K562 (cell line): ENCODE results near the gene PSMD1. TPM values are rescaled to one million over a fixed set of nuclear protein-coding genes. Genes with fewer than 3 reads are reported as not detected.

ENCODE experiments used
- ATAC-seq: fragments of 200-7000 bp; cut with Tn5 transposase; 3 replicates; pipeline ENCODE4 v1.9.1; 2020; ENCODE audit warnings: moderate library complexity
- BruUV-seq: library from RNA; stranded (reverse); fragments of 400-500 nt; replicated peaks from 2 replicates; lab custom pipeline; 2021; lab: Mats Ljungman, UMichigan
- CTCF ChIA-PET: fragments of 300-600 bp; formaldehyde crosslinking; extraction: SDS; loops from one replicate; lab custom pipeline; 2021; ENCODE audit warnings: low intra/inter-chr PET ratio; lab: Yijun Ruan, JAX
- POLR2A ChIA-PET: fragments of 300-600, 350-650 bp; sonication (Branson Sonifier 250); formaldehyde crosslinking; extraction: SDS; loops from one replicate; lab custom pipeline; 2021; ENCODE audit warnings: antibody characterized with exemption, inconsistent platforms; lab: Yijun Ruan, JAX
- DNase-seq, 4 experiments: peaks; one replicate each; pipeline versions ENCODE4 v3.0.0 to v3.0.0-alpha.2; 2011 to 2018; ENCODE audit warnings: low spot score in 3 of 4, mixed read lengths in 3 of 4; ENCODE audit errors: extremely low read depth in 1 of 4
- FAIRE-seq: peaks from 2 replicates; lab custom pipeline; 2011; peaks lifted over from hg19 to GRCh38; lab: Jason Lieb, UNC
- H2AFZ ChIP-seq: 2 replicates; pipeline ENCODE4 v1.6.0; 2011; ENCODE audit warnings: low read depth, low read length, control low read depth, inconsistent platforms
- H3K27ac ChIP-seq: fragments of 200-600 bp; 3 replicates; pipeline ENCODE4 v1.8.0; 2011; ENCODE audit warnings: low read depth, mild to moderate bottlenecking, control low read depth, inconsistent platforms, low read length, moderate library complexity, mixed read lengths; ENCODE audit errors: extremely low read depth
- H3K27me3 ChIP-seq, 2 experiments: fragments of 300-600 bp in 1 of 2; 2 replicates in 1 of 2; 3 replicates in 1 of 2; pipeline versions ENCODE4 v1.6.0 to v1.8.0; 2011; ENCODE audit warnings: inconsistent platforms in 2 of 2, low read length in 2 of 2, mild to moderate bottlenecking in 1 of 2, mixed read lengths in 1 of 2, moderate library complexity in 1 of 2; ENCODE audit not compliant: control insufficient read depth in 2 of 2, insufficient read depth in 2 of 2
- H3K36me3 ChIP-seq: fragments of 300-600 bp; 3 replicates; pipeline ENCODE4 v1.8.0; 2011; ENCODE audit warnings: mild to moderate bottlenecking, low read length, inconsistent platforms; ENCODE audit not compliant: control insufficient read depth, insufficient read depth
- H3K4me1 ChIP-seq, 2 experiments: fragments of 200-600 bp in 1 of 2; replicated peaks in 1 of 2; 2 replicates in 1 of 2; 3 replicates in 1 of 2; pipeline versions ENCODE4 v1.5.1 to v1.8.0; 2011; ENCODE audit warnings: inconsistent platforms in 2 of 2, low read length in 2 of 2, mild to moderate bottlenecking in 1 of 2, mixed read lengths in 1 of 2, moderate library complexity in 1 of 2; ENCODE audit not compliant: control insufficient read depth in 2 of 2, insufficient read depth in 2 of 2
- H3K4me2 ChIP-seq: 2 replicates; pipeline ENCODE4 v1.6.1; 2011; ENCODE audit warnings: low read length, control low read depth, inconsistent platforms, mixed read lengths; ENCODE audit not compliant: insufficient read depth
- H3K4me3 ChIP-seq: fragments of 200-600 bp; sonication (generic), shearing (Covaris generic); 2 replicates; pipeline ENCODE4 v1.5.1; 2016; ENCODE audit warnings: control low read depth, inconsistent platforms
- H3K79me2 ChIP-seq: fragments of 200-600 bp; 3 replicates; pipeline ENCODE4 v1.8.0; 2011; ENCODE audit warnings: low read length, inconsistent platforms; ENCODE audit not compliant: control insufficient read depth, insufficient read depth
- H3K9ac ChIP-seq, 2 experiments: 2 replicates each; pipeline versions ENCODE4 v1.6.0 to v1.6.1; 2011; ENCODE audit warnings: low read depth in 2 of 2, low read length in 2 of 2, control low read depth in 1 of 2, inconsistent platforms in 1 of 2, mild to moderate bottlenecking in 1 of 2, mixed read lengths in 1 of 2; ENCODE audit not compliant: insufficient read depth in 1 of 2
- H3K9me1 ChIP-seq: one replicate; pipeline ENCODE4 v1.6.0; 2011; ENCODE audit warnings: inconsistent platforms, mild to moderate bottlenecking, low read length, moderate library complexity; ENCODE audit not compliant: control insufficient read depth, insufficient read depth
- H3K9me3 ChIP-seq: replicated peaks from 2 replicates; pipeline ENCODE4 v1.5.1; 2011; ENCODE audit warnings: low read depth, low read length, inconsistent platforms; ENCODE audit not compliant: control insufficient read depth, insufficient read depth
- H4K20me1 ChIP-seq: replicated peaks from 2 replicates; pipeline ENCODE4 v1.6.1; 2011; ENCODE audit warnings: low read length, inconsistent platforms, mixed read lengths; ENCODE audit not compliant: control insufficient read depth, insufficient read depth
- CHD1 ChIP-seq: fragments of 200-600 bp; sonication (generic); IDR thresholded peaks from one replicate; pipeline ENCODE4 v1.6.1; 2012; ENCODE audit warnings: mild to moderate bottlenecking, moderate library complexity, low read length, inconsistent platforms
- FOXA3 ChIP-seq, 2 experiments: fragments of 450-650 bp in 1 of 2; sonication (generic) in 1 of 2; formaldehyde crosslinking; IDR thresholded peaks in 1 of 2; conservative IDR thresholded peaks in 1 of 2; 2 replicates each; pipeline versions ENCODE4 v1.4.0 to v1.8.0; 2020 to 2022; ENCODE audit warnings: mild to moderate bottlenecking in 2 of 2, missing genetic modification reagents in 1 of 2
- KDM5B ChIP-seq: fragments of 200-600 bp; sonication (generic); IDR thresholded peaks from 2 replicates; pipeline ENCODE4 v1.6.1; 2012; ENCODE audit warnings: low read depth, mild to moderate bottlenecking, moderate library complexity, low read length, control low read depth, inconsistent platforms; ENCODE audit not compliant: insufficient replicate concordance
- KLF10 ChIP-seq: fragments of 250-450 bp; sonication (Bioruptor Pico); IDR thresholded peaks from 2 replicates; pipeline ENCODE4 v1.6.1; 2021; ENCODE audit warnings: matching md5 sums
- SMAD4 ChIP-seq: fragments of 250-450 bp; sonication (Bioruptor Pico); conservative IDR thresholded peaks from 2 replicates; pipeline ENCODE4 v1.8.0; 2021; ENCODE audit warnings: inconsistent platforms, mild to moderate bottlenecking, moderate library complexity
- ZNF75A ChIP-seq: fragments of 450-650 bp; formaldehyde crosslinking; IDR thresholded peaks from 2 replicates; pipeline ENCODE4 v1.4.0; 2020; ENCODE audit warnings: mild to moderate bottlenecking
- WGBS: fragments of 100-300 bp; shearing (Covaris generic); methylation state at CpG from one replicate; pipeline ENCODE4 v1.1.6; 2016; ENCODE audit warnings: low coverage, mixed read lengths; ENCODE audit not compliant: insufficient coverage; ENCODE audit errors: missing lambda C conversion rate; 5-methylcytosine and 5-hydroxymethylcytosine counted together
- in situ Hi-C: fragments of 300-500 bp; cut with MboI; formaldehyde crosslinking; loops from 4 replicates; pipeline ENCODE4 v1.15.0; 2018; ENCODE audit warnings: inconsistent platforms, mixed read lengths
- intact Hi-C: fragments of 100-400 bp; cut with micrococcal nuclease; formaldehyde crosslinking; loops from 2 replicates; pipeline ENCODE4 v1.14.2; 2022
- polyA plus RNA-seq, 8 experiments: library from polyadenylated mRNA; depleted of rRNA in 4 of 8; stranded (reverse) in 5 of 8; unstranded in 3 of 8; fragments of >200 nt; fragmentation: Nextera tagmentation in 2 of 8; fragmentation: Illumina TruSeq in 1 of 8; extraction: Ambion mirVana in 2 of 8; extraction: Trizol in 1 of 8; gene quantifications; 2 replicates each; pipeline versions ENCODE4 v1.2.1 to v1.2.3, GENCODE V29; 2011 to 2014; ENCODE audit warnings: inconsistent platforms in 1 of 8, missing spikeins in 1 of 8
- total RNA-seq, 7 experiments: library from RNA; depleted of rRNA in 6 of 7; stranded (reverse); fragments of >200 nt in 6 of 7; fragmentation: Illumina TruSeq in 2 of 7; extraction: Trizol in 2 of 7; gene quantifications; 2 replicates each; pipeline versions ENCODE4 v1.2.1 to v1.2.3, GENCODE V29; 2011 to 2021; ENCODE audit warnings: low replicate concordance in 1 of 7
- TF ChIP-seq, protein P1 (sequence below): fragments of 450-650 bp; IDR thresholded peaks from 2 replicates; pipeline ENCODE4 v1.6.1; 2014; ENCODE audit warnings: low read depth, mild to moderate bottlenecking, moderate library complexity, borderline replicate concordance

The PSMD1 gene
- total and polyA plus RNA-seq, 9 of the 15 experiments (the other 6 are each of a cell fraction or from before 2014, with no cell fraction given): 100 to 257 (median 147) TPM

DNA sequence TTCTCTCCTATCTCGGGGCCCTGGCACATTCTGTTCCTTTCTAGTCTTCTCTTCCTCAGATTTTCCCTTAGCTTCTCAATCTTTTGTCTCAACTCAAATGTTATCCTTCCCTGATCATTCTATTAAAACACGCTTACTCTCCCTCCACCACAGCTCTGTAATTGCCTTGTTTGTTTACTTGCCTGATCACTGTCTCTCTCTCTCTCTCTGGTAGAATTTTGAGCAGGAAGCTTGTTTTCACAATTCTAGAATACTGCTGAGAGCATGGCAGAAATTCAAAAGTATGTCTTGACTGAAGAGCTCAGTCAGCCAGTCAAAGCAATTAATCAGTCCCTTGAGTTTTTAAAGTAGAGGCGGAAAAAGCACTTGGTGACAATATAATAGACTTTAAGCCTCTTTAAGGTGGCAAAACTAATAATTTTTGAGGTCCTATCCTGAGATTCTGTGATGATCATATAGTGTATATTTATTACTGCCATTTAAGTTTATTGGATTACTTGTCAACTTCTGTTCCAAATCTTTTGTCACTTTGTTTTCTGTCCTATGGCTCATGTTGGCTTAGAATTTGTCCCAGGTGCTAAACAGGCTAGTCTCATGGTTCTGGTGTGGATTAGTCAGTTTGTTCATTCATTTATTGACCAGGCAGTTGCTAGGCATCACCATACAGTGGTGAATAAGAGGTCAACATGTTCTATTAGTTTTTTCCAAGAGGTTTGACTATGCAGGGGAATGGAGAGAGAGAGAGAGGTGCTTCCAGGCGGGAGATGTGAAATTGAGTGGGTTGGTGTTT, 2.3 kb downstream of the PSMD1 start:
- POLR2A ChIA-PET: no interaction called here
- Histone ChIP-seq H3K9me1 (no peaks in the 10 kb centered on the region), H4K20me1 (0 out of 2 replicates have a peak, but pooled peaks cover 11% of the 10 kb centered on the region), H3K27ac (no peak overlapping the region), H3K79me2 (peaks cover 59% of the 10 kb centered on the region)
- 55% methylated on average over 3 of the region's 4 CpGs for WGBS
- no TSS peak for BruUV-seq
- no peak for FAIRE-seq
- TF ChIP-seq CHD1: no peak
- no peak for TF ChIP-seq SMAD4
- TF ChIP-seq KDM5B: no peak
- TF ChIP-seq ZNF75A (CRISPR knock-in tag): no peak
- TF ChIP-seq, protein P1, sequence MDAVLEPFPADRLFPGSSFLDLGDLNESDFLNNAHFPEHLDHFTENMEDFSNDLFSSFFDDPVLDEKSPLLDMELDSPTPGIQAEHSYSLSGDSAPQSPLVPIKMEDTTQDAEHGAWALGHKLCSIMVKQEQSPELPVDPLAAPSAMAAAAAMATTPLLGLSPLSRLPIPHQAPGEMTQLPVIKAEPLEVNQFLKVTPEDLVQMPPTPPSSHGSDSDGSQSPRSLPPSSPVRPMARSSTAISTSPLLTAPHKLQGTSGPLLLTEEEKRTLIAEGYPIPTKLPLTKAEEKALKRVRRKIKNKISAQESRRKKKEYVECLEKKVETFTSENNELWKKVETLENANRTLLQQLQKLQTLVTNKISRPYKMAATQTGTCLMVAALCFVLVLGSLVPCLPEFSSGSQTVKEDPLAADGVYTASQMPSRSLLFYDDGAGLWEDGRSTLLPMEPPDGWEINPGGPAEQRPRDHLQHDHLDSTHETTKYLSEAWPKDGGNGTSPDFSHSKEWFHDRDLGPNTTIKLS: no peak
- no peak for TF ChIP-seq KLF10 (CRISPR knock-in tag)
- peak in 1 of 2 experiments; percentile 57; a peak in 1 of 4 replicates for TF ChIP-seq FOXA3 (CRISPR knock-in tag; conservative IDR thresholded peaks at IDR 0.05 in 1 of 2, IDR thresholded peaks at IDR 0.05 in 1 of 2)
- TF ChIP-seq, all 486 proteins: peak for 1
- Histone ChIP-seq H3K4me3 (peak overlapping the region; percentile 90; the same call in 1 of the 2 replicates), H3K27me3 (no peaks in the 10 kb centered on the region), H3K4me2 (peak overlapping the region; percentile 39), H3K9ac (peak overlapping the region in 1 of 2 experiments; percentile 96; a peak in 1 of 4 replicates), H3K9me3 (no peaks in the 10 kb centered on the region), H3K4me1 (peaks cover 0 to 9% of the 10 kb centered on the region in 2 experiments; a peak in 2 of 5 replicates), H3K36me3 (peaks cover 49% of the 10 kb centered on the region), H2AFZ (no peak overlapping the region)
- CTCF ChIA-PET: no interaction called here
- no peak for DNase-seq
- intact Hi-C loops (loop anchor here (10.0 kb wide), 1 partner anchor 154 kb away; no protein-coding TSS in a partner anchor), in situ Hi-C loops (no loop called here)
- ATAC-seq: no peak
